NCI-H748 (cell line): ENCODE data around the gene CRYBG3.
"Not testable (repeated sequence)": the region's sequence is repeated elsewhere in the genome, so short reads cannot be mapped to it uniquely, and the experiment has no call there.

ENCODE experiments used
- DNase-seq: peaks from one replicate; lab custom pipeline; 2025; ENCODE audit not compliant: unreplicated experiment; lab: John Stamatoyannopoulos, UW

CRYBG3 gene

GRCh38 chr3:97821774-97822358 lies at the start of gene CRYBG3:
TSS of gene CRYBG3 (plus strand) at chr3:97822011. CDS start at chr3:97822207, 196 bp downstream.
- peak; percentile 86 for DNase-seq

- DNase-seq: no peak
Observed at GRCh38 chr3:97772926-97773325, 48.9 kb upstream of the CRYBG3 start.

- DNase-seq: no peak
Observed at GRCh38 chr3:97778152-97778551, 43.7 kb upstream of the CRYBG3 start.

GRCh38 chr3:97793420-97794019 lies 28.3 kb upstream of the CRYBG3 start:
- DNase-seq: peak; percentile 45

GRCh38 chr3:97795951-97796350 lies 25.9 kb upstream of the CRYBG3 start:
- no peak for DNase-seq

- DNase-seq: no peak
Observed at GRCh38 chr3:97804471-97804870, 17.3 kb upstream of the CRYBG3 start.

- no peak for DNase-seq
Observed at GRCh38 chr3:97810779-97811390, 10.9 kb upstream of the CRYBG3 start.

- peak; percentile 1 for DNase-seq
Observed at GRCh38 chr3:97815149-97815917, 6.5 kb upstream of the CRYBG3 start.

- DNase-seq: peak; percentile 50
Observed at GRCh38 chr3:97816811-97817210, 5.0 kb upstream of the CRYBG3 start.

GRCh38 chr3:97817965-97818364 lies 3.8 kb upstream of the CRYBG3 start:
- peak; percentile 95 for DNase-seq

GRCh38 chr3:97820780-97821179 lies 1.0 kb upstream of the CRYBG3 start:
- no peak for DNase-seq

- peak; percentile 78 for DNase-seq
Observed at GRCh38 chr3:97821287-97821773, 481 bp upstream of the CRYBG3 start.

GRCh38 chr3:97822359-97822775 lies 556 bp downstream of the CRYBG3 start:
- peak; percentile 56 for DNase-seq

- no peak for DNase-seq
Observed at GRCh38 chr3:97823046-97824004, 1.5 kb downstream of the CRYBG3 start.

GRCh38 chr3:97825101-97825500 lies 3.3 kb downstream of the CRYBG3 start:
- DNase-seq: no peak

GRCh38 chr3:97827741-97828471 lies 6.1 kb downstream of the CRYBG3 start:
- no peak for DNase-seq

- DNase-seq: no peak
Observed at GRCh38 chr3:97829198-97829597, 7.4 kb downstream of the CRYBG3 start.

- no peak for DNase-seq
Observed at GRCh38 chr3:97830638-97831037, 8.8 kb downstream of the CRYBG3 start.

GRCh38 chr3:97831140-97831539 lies 9.3 kb downstream of the CRYBG3 start:
- no peak for DNase-seq

GRCh38 chr3:97833184-97833583 lies 11.4 kb downstream of the CRYBG3 start:
- not testable (repeated sequence) for DNase-seq
